HEK293T (cell line): ENCODE measurements around the gene WDR64.

ENCODE experiments used
- BHLHE40 ChIP-seq: fragments of 450-650 bp; IDR thresholded peaks from 2 replicates; pipeline ENCODE4 v1.6.1; 2016; ENCODE audit warnings: mild to moderate bottlenecking, moderate library complexity, borderline replicate concordance
- FOXA1 ChIP-seq: fragments of 450-650 bp; IDR thresholded peaks from 2 replicates; pipeline ENCODE4 v1.6.1; 2016; ENCODE audit warnings: mild to moderate bottlenecking
- FOXK2 ChIP-seq: fragments of 450-650 bp; IDR thresholded peaks from 2 replicates; pipeline ENCODE4 v1.6.1; 2016; ENCODE audit warnings: mild to moderate bottlenecking
- FOXM1 ChIP-seq: fragments of 450-650 bp; IDR thresholded peaks from 2 replicates; pipeline ENCODE4 v1.6.1; 2017; ENCODE audit warnings: mild to moderate bottlenecking, borderline replicate concordance
- LEF1 ChIP-seq: fragments of 450-650 bp; IDR thresholded peaks from 2 replicates; pipeline ENCODE4 v1.6.1; 2017; ENCODE audit warnings: mild to moderate bottlenecking, borderline replicate concordance
- NFRKB ChIP-seq: fragments of 450-650 bp; IDR thresholded peaks from 2 replicates; pipeline ENCODE4 v1.6.1; 2016; ENCODE audit warnings: mild to moderate bottlenecking, moderate library complexity
- SP1 ChIP-seq: fragments of 450-650 bp; IDR thresholded peaks from 2 replicates; pipeline ENCODE4 v1.6.1; 2017
- SUZ12 ChIP-seq: fragments of 450-650 bp; IDR thresholded peaks from 2 replicates; pipeline ENCODE4 v1.6.1; 2016; ENCODE audit warnings: mild to moderate bottlenecking
- TARDBP ChIP-seq: fragments of 450-650 bp; IDR thresholded peaks from 2 replicates; pipeline ENCODE4 v1.6.1; 2016
- ZNF384 ChIP-seq: fragments of 450-650 bp; IDR thresholded peaks from 2 replicates; pipeline ENCODE4 v1.6.1; 2016
- TF ChIP-seq, protein P1 (sequence below): fragments of 450-650 bp; IDR thresholded peaks from 2 replicates; pipeline ENCODE4 v1.6.1; 2016

DNA sequence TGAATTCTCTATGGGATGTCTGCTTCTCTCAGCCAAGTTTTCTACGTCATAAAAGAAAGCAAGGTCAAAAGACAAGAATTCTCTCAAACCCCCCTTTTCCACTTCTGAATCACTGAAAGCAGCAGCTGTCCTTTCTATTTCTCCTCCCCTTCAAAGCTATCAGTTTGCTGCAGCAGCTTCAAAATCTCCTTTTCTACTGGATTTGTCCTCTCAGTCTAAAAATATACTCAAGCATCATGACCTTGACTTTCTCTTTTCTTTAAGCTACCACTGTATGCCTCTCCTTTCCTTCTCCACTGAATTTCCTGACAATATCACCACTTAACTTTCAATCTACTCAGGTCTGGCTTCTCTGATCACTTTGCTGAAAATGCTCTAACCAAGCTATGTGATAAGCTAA lies 1.9 kb downstream of the WDR64 start:
- no peak for TF ChIP-seq BHLHE40
- TF ChIP-seq FOXM1, result no peak
- no peak for TF ChIP-seq SP1
- TF ChIP-seq FOXK2, result no peak
- TF ChIP-seq, protein P1, sequence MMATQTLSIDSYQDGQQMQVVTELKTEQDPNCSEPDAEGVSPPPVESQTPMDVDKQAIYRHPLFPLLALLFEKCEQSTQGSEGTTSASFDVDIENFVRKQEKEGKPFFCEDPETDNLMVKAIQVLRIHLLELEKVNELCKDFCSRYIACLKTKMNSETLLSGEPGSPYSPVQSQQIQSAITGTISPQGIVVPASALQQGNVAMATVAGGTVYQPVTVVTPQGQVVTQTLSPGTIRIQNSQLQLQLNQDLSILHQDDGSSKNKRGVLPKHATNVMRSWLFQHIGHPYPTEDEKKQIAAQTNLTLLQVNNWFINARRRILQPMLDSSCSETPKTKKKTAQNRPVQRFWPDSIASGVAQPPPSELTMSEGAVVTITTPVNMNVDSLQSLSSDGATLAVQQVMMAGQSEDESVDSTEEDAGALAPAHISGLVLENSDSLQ, result no peak
- TF ChIP-seq LEF1, result no peak
- no peak for TF ChIP-seq SUZ12
- TF ChIP-seq TARDBP, result no peak
- TF ChIP-seq FOXA1, result no peak
- TF ChIP-seq NFRKB, result no peak
- TF ChIP-seq ZNF384, result no peak
